Chondrocyte (in vitro differentiated cells): ENCODE measurements around the gene VMAC. TPM values are rescaled to one million over a fixed set of nuclear protein-coding genes. Genes with fewer than 3 reads are reported as not detected.

ENCODE experiments used
- DNase-seq: peaks from one replicate; pipeline ENCODE4 v3.0.0; 2021; ENCODE audit warnings: mixed read lengths, low spot score
- H3K27ac Mint-ChIP-seq: one replicate; pipeline ENCODE4 v1.8.0; 2021; ENCODE audit warnings: mild to moderate bottlenecking, moderate library complexity, mixed read lengths; ENCODE audit not compliant: unreplicated experiment
- H3K27me3 Mint-ChIP-seq: 2 replicates; pipeline ENCODE4 v1.8.0; 2021; ENCODE audit warnings: low read depth, mixed read lengths
- H3K36me3 Mint-ChIP-seq: 2 replicates; pipeline ENCODE4 v1.8.0; 2021; ENCODE audit warnings: low read depth, mixed read lengths
- H3K4me1 Mint-ChIP-seq: 2 replicates; pipeline ENCODE4 v1.8.0; 2021; ENCODE audit warnings: low read depth, mild to moderate bottlenecking, mixed read lengths
- H3K4me3 Mint-ChIP-seq: one replicate; pipeline ENCODE4 v1.8.0; 2021; ENCODE audit warnings: mild to moderate bottlenecking, moderate library complexity, mixed read lengths; ENCODE audit not compliant: unreplicated experiment
- H3K9me3 Mint-ChIP-seq: 2 replicates; pipeline ENCODE4 v1.8.0; 2021; ENCODE audit warnings: low read depth, mixed read lengths
- CTCF ChIP-seq: fragments of 200-600 bp; sonication (generic); IDR thresholded peaks from 2 replicates; pipeline ENCODE4 v1.5.0; 2021; ENCODE audit warnings: antibody characterized with exemption, mild to moderate bottlenecking, moderate library complexity
- total RNA-seq: library from RNA; stranded (reverse); gene quantifications from 3 replicates; pipeline ENCODE4 v1.2.1, GENCODE V29; 2021

VMAC gene
- total RNA-seq, 1 donor from 2014 or later = 6.1 TPM

- Mint-ChIP-seq H3K4me3 (no peak overlapping the region), H3K9me3 (no peaks in the 10 kb centered on the region), H3K4me1 (peaks cover 25% of the 10 kb centered on the region), H3K27ac (no peak overlapping the region), H3K36me3 (peaks cover 16% of the 10 kb centered on the region), H3K27me3 (no peaks in the 10 kb centered on the region)
- DNase-seq = no peak
- TF ChIP-seq CTCF = no peak
Measured at GRCh38 chr19:5931251-5931650, 26.6 kb downstream of the VMAC start.

GRCh38 chr19:5932146-5932545 lies 27.5 kb downstream of the VMAC start:
- H3K36me3 Mint-ChIP-seq = peaks cover 12% of the 10 kb centered on the region
- no peak for TF ChIP-seq CTCF
- H3K9me3 Mint-ChIP-seq = no peaks in the 10 kb centered on the region
- DNase-seq = no peak
- H3K27ac Mint-ChIP-seq = no peak overlapping the region
- no peak overlapping the region for H3K4me3 Mint-ChIP-seq
- H3K27me3 Mint-ChIP-seq = no peaks in the 10 kb centered on the region
- peaks cover 25% of the 10 kb centered on the region for H3K4me1 Mint-ChIP-seq

GRCh38 chr19:5932609-5933262 lies 28.1 kb downstream of the VMAC start:
- Mint-ChIP-seq H3K27ac (no peak overlapping the region), H3K4me1 (peaks cover 25% of the 10 kb centered on the region), H3K9me3 (no peaks in the 10 kb centered on the region), H3K27me3 (no peaks in the 10 kb centered on the region), H3K36me3 (peaks cover 12% of the 10 kb centered on the region), H3K4me3 (no peak overlapping the region)
- no peak for DNase-seq
- TF ChIP-seq CTCF = no peak

- Mint-ChIP-seq H3K27ac (no peak overlapping the region), H3K9me3 (no peaks in the 10 kb centered on the region), H3K27me3 (no peaks in the 10 kb centered on the region), H3K4me3 (no peak overlapping the region), H3K36me3 (peaks cover 5% of the 10 kb centered on the region), H3K4me1 (peaks cover 25% of the 10 kb centered on the region)
- TF ChIP-seq CTCF = no peak
- DNase-seq = no peak
Measured at GRCh38 chr19:5933391-5934068, 28.9 kb downstream of the VMAC start.

GRCh38 chr19:5934069-5934401 lies 29.4 kb downstream of the VMAC start:
- TF ChIP-seq CTCF = no peak
- Mint-ChIP-seq H3K36me3 (peaks cover 1% of the 10 kb centered on the region), H3K4me1 (peaks cover 25% of the 10 kb centered on the region), H3K4me3 (no peak overlapping the region), H3K27me3 (no peaks in the 10 kb centered on the region), H3K27ac (peak overlapping the region; percentile 54), H3K9me3 (no peaks in the 10 kb centered on the region)
- DNase-seq = no peak
